EH (cell line): ENCODE measurements around the gene ZNF543.
"Not testable (repeated sequence)": the region's sequence is repeated elsewhere in the genome, so short reads cannot be mapped to it uniquely, and the experiment has no call there.

Experiments
- DNase-seq: peaks from one replicate; pipeline ENCODE4 v3.0.0-alpha.2; 2015; ENCODE audit warnings: low read depth

Gene ZNF543

GRCh38 chr19:57321116-57321515 lies 844 bp downstream of the ZNF543 start:
- no peak for DNase-seq

DNA sequence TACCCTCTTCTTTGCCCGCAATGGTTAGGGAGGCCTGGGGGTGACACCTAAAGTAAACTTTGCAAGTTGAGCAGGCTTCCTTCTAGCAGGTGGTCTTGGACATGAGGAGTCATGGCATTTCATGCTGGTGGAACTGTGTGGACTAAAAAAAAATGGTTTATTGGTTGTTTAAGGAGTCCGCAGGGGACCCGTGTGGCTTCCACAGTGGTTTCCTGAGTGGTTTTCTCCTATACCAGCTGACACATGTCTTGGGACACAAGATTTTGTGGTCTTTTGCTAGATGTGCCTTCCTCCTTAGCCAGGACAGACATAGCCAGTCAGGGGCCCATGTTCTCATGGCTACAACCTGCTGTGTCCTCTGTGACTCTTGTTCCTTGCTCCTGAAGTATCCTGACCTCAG lies 1.5 kb downstream of the ZNF543 start:
- no peak for DNase-seq

DNA sequence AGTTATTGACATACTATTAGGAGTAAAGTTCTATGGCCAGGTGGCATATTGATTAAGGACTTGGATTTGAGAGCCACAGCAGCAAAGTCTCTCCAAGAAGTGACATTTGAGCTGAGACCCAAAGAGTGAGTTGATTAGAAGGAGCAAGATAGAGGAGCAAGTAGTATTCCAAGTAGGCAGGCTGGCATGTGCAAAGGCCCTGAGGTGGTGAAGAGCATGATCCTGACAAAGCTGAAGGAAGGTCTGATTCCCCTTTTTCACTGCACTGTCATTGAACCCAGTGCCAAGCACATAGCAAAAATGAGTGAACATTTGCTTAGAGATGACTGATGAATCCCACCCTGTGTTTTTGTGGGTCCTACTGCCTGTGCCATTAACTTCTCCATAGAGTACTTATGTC lies 4.7 kb downstream of the ZNF543 start:
- DNase-seq, result no peak

DNA sequence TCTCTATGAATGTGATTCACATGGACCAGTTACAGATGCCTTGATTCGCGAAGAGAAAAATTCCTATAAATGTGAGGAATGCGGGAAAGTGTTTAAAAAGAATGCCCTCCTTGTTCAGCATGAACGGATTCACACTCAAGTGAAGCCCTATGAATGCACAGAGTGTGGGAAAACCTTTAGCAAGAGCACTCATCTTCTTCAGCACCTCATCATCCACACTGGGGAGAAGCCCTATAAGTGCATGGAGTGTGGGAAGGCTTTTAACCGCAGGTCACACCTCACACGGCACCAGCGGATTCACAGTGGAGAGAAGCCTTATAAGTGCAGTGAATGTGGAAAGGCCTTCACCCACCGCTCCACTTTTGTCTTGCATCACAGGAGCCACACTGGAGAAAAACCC lies 7.7 kb downstream of the ZNF543 start:
- no peak for DNase-seq

DNA sequence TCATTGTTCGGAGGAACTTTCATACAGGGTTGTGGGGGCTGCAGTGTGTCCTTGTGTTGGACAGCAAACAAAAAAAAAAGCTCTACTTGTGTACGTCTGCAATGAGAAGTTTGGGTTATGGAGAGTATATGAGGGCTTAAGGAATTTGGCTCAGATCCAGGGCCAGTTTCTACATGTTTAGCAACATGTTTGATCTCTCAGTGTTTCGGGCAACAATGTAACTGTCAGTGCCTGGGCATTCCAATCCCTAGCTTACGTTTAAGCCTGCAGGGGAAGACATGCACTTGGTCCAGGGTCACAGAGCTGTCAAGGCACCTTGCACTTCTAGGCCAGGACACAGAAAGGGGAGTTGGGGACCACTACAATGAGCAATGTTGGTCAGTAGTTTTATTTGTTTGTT lies 13.9 kb downstream of the ZNF543 start:
- no peak for DNase-seq

DNA sequence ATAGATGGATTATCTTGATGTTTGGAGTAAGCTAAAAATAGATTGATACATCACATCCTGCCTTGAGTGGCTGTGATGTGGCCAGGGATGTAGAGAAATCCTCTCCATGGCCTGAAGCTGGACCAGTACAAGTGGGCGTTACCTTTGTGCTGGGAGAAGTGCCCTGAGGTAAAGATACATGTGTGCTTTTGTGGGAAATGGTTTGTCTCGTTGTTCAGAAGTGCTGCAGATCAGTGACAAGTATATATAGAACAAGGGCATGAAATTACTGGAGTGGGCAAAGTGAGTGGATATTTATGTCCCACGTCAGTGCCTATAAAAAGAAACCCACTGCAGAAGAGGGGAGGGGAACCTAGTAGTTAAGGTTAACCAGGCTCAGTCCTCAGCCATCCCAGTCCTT lies 18.6 kb downstream of the ZNF543 start:
- DNase-seq, result peak; percentile 83

DNA sequence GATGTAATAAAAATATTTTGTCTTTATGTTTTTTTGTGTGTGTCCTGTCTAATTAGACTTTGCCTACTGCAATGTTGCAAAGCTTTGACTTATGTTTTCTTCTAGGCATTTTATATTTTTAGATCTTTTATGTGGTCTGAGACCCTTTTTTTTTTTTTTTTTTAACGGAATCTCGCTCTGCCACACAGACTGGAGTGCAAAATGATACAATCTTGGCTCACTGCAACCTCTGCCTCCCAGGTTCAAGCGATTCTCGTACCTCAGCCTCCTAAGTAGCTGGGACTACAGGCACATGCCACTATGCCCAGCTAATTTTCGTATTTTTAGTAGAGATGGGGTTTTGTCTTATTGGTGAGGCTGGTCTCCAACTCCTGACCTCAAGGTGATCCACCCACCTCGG lies 22.3 kb downstream of the ZNF543 start:
- no peak for DNase-seq

DNA sequence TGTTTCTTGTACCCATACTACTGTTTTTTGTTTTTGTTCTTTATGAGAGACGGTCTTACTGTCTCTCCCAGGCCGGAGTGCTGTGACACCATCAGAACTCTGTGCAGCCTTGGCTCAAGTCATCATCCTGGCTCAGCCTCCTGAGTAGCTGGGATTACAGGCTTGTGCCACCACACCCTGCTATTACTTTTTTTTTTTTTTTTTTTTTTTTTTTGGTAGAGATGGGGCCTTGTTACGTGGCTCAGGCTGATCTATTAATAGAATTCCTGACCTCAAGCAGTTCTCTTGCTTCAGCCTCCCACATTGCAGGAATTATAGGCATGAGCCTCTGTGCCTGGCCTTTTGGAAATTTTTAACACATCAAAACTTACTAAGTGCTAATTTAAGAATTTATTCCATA lies 27.9 kb downstream of the ZNF543 start:
- peak; percentile 83 for DNase-seq

GRCh38 chr19:57350877-57351805 lies 30.9 kb downstream of the ZNF543 start, which contains the start of gene ZNF304:
Gene ZNF304 (plus strand): TSS chr19:57351271. CDS start chr19:57351665, 394 bp downstream.
- peak; percentile 97 for DNase-seq

- DNase-seq, result peak; percentile 16
Measured at GRCh38 chr19:57351867-57352266, 31.6 kb downstream of the ZNF543 start.

GRCh38 chr19:57355916-57356315 lies 35.6 kb downstream of the ZNF543 start:
- no peak for DNase-seq

- no peak for DNase-seq
Measured at GRCh38 chr19:57357406-57357805, 37.1 kb downstream of the ZNF543 start.

DNA sequence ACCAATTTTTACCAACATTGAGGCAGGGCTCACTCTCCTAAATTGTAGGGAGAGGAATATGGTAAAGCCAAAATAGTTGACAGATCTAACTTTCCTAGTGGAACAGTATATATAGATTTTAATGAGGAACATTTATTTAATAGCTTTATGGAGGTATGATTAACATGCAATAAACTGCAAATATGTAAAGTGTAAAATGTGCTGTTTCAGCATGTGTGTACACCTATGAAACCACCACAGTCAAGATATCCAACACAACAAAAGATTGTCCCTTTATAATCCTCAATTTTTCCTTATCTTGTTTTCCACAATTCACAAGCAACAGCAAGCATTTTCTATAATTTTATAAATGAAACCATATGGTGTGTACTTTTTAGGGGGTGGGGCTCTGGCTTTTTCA lies 39.0 kb downstream of the ZNF543 start:
- DNase-seq, result no peak

DNA sequence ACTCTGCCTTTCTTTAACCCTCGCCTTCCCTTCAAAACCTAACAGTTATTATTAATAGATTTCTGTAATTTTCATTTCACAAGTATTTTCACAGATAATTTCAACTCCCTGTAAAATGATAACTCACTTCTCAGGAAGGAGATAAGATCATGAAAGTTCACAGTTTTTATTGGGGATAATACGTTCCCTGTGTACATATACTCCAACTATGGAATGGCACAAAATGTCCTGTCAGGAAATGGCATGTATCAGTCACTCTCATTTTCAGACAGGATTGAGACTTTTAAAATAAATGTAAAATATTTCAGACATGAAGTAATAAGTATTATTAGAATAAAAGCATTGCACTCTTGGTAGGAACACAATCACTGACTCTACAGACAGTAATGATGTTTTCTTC lies 42.1 kb downstream of the ZNF543 start:
- DNase-seq, result no peak

DNA sequence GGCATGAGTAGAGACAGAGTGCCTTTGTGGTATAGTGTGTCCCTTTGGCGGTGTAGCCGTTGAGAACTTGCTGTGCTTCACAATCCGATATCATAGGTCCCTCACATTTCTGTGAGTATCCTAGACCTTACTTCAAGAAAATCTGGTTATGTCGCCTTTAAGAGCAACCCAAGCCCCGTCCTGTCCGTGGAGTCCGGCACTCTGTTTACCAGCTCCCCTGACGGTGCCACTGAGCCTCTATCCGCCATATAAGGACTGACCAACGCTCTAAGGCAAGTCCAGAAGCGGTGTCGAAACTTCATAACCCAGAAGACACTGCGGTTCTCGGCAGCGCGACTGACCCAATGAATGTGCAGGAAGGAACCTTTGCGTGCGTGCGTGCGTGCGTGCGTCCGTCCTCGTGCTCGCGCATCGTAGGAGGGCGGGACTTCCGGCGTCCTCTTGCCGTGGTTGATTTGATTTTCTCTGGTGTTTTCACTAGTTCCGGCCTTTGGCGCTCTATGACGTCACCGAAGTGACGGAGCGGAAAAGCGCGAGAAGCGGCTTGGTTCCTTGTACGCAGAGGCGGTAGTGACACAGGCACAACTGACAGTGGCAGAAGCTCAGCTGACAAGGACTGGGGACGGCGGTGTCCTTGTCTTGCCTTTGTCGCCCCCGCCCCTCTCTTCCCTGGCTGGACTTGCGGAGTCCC lies 42.9 kb downstream of the ZNF543 start, which contains the start of the genes TRAPPC2B and ZNF547:
TRAPPC2B (plus strand) TSS at position 555 of the 691 bp plus-strand sequence. CDS start 1,283 bp downstream, outside the sequence.
ZNF547 (plus strand) TSS at position 555 of the 691 bp plus-strand sequence. CDS start 5,005 bp downstream, outside the sequence.
- DNase-seq, result peak; percentile 99

DNA sequence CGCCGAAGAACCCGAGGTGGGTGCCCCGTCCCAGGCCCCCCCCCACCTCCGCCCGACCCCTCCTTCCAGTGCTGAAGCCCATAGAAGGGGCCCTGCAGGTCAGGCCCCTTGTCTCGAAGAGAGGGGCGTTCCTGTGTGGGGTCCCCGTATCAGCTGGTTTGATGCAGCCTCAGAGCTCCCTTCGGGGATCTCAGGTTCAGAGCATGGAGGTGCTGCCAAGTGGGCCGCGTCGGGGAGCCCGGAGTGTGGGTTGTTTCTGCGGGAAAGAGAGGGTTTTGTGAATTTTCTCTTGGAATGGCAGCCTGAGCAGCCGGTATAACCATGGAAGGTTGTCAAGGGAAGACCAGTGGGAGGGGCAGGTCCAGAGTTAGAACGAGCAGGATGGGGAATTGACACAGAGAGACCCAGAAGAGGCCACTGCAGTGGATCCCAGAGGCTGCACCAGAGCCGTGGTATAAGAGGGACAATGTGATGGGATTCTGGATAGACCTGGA lies 43.5 kb downstream of the ZNF543 start:
- DNase-seq, result peak; percentile 20

GRCh38 chr19:57366776-57367175 lies 46.5 kb downstream of the ZNF543 start:
- no peak for DNase-seq

DNA sequence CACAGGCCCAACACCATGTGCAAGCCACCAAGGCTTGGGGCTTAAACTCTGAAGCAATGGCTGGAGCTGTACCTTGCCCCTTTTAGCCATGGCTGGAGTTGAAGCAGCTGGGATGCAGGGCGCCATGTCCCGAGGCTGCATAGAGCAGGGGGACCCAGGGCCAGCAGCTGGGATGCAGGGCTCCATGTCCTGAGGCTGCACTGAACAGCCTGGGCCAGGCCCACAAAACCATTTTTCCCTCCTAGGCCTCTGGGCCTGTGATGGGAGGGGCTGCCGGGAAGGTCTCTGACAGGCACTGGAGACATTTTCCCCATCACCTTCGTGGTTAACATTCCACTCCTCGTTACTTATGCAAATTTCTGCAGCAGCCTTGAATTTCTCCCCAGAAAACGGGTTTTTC lies 53.9 kb downstream of the ZNF543 start:
- DNase-seq, result no peak

DNA sequence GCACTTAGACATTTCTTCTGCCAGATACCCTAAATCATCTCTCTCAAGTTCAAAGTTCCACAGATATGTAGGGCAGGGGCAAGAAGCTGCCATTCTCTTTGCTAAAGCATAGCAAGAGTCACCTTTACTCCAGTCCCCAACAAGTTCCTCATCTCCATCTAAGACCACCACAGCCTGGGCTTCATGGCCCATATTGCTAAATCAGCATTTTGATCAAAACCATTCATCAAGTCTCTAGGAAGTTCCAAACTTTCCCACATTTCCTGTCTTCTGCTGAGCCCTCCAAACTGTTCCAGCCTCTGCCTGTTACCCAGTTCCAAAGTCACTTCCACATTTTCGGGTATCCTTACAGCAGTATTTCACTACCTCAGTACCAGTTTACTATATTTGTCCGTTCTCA lies 54.4 kb downstream of the ZNF543 start:
- DNase-seq, result not testable (repeated sequence)

DNA sequence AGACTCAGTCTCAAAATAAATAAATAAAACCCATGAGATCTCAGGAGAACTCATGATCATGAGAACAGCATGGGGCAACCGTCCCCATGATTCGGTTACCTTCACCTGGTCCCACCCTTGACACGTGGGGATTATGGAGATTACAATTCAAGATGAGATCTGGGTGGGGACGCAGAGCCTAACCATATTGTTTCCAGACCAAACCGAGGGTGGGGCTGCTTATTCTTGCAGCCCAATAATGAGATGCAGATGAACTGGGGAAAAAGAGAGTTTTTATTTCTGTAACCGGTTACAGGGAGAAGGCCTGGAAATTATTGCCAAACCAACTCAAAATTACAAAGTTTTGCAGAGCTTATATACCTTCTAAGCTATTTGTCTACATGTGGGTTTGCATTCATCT lies 55.9 kb downstream of the ZNF543 start:
- DNase-seq, result no peak

GRCh38 chr19:57377498-57378146 lies 57.4 kb downstream of the ZNF543 start:
- no peak for DNase-seq
